Measurements from ENCODE around the gene RGS6. TPM values are rescaled to one million over a fixed set of nuclear protein-coding genes. Genes with fewer than 3 reads are reported as not detected.
A peak's percentile ranks its signal among the peaks of the same experiment; 100 is the strongest.

The RGS6 gene
- total RNA-seq, 1 experiment from 2014 or later, result not detected

DNA sequence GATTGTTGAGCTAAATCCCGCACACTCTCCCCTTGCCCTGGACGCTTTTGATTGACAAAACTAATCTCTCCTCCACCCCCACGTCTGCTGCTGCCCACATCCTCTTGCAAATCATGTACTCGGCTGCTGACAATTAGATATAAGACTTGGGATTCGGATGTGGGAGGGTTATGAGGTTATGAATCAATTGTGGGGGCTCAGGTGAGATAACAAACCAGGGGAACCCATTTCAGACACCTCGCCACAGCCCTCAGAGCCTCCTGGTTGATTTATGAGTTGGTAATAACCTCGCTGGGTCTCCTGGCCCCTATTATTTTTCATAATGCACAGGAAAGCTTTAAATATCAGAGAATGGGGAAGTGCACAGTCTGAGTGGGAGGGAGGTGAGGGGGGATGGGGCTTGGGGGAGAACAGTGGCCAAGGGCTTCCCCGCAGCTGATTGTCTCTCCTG, 511.8 kb downstream of the RGS6 start:
- BruUV-seq (replicated peaks), result no TSS peak

GRCh38 chr14:72444701-72445100, 512.5 kb downstream of the RGS6 start:
- Histone ChIP-seq H3K27me3 (ENCODE audit: low read length) (peaks cover 40% of the 10 kb centered on the region), H3K4me1 (ENCODE audit: insufficient read depth, low read length) (peaks cover 9% of the 10 kb centered on the region; the same call in 1 of the 2 replicates), H3K36me3 (ENCODE audit: low read depth, low read length) (no peaks in the 10 kb centered on the region), H3K9ac (ENCODE audit: low read length) (no peak overlapping the region), H4K20me1 (ENCODE audit: low read length) (no peaks in the 10 kb centered on the region), H3F3A (ENCODE audit: low read length, unreplicated experiment) (no peaks in the 10 kb centered on the region), H3K9me3 (ENCODE audit: low read length) (no peaks in the 10 kb centered on the region), H3K4me2 (ENCODE audit: low read length) (peak overlapping the region; percentile 27; the same call in 1 of the 2 replicates), H3K4me3 (ENCODE audit: low read length) (no peak overlapping the region), H3K9me2 (replicated peaks; ENCODE audit: low read length) (no peaks in the 10 kb centered on the region), H2AFZ (ENCODE audit: low read length) (no peak overlapping the region), H3K27ac (ENCODE audit: low read length) (no peak overlapping the region), H3K79me2 (ENCODE audit: low read length) (no peaks in the 10 kb centered on the region)
- POLR2A ChIA-PET (ENCODE audit: unreplicated experiment), result no interaction called here
- CTCF ChIA-PET, result interaction anchor here (0.6 to 0.7 kb wide), 2 partner anchors 25 to 353 kb away, joined by 3 read pairs; no protein-coding TSS in a partner anchor
- intact Hi-C loops (cut with micrococcal nuclease), result no loop called here
- ATAC-seq (peak; percentile 82), DNase-seq (peak; percentile 95)
- TF ChIP-seq EZH2 (IDR thresholded peaks at IDR 0.05; ENCODE audit: low read length, unreplicated experiment), result no peak
- TF ChIP-seq, protein P1, sequence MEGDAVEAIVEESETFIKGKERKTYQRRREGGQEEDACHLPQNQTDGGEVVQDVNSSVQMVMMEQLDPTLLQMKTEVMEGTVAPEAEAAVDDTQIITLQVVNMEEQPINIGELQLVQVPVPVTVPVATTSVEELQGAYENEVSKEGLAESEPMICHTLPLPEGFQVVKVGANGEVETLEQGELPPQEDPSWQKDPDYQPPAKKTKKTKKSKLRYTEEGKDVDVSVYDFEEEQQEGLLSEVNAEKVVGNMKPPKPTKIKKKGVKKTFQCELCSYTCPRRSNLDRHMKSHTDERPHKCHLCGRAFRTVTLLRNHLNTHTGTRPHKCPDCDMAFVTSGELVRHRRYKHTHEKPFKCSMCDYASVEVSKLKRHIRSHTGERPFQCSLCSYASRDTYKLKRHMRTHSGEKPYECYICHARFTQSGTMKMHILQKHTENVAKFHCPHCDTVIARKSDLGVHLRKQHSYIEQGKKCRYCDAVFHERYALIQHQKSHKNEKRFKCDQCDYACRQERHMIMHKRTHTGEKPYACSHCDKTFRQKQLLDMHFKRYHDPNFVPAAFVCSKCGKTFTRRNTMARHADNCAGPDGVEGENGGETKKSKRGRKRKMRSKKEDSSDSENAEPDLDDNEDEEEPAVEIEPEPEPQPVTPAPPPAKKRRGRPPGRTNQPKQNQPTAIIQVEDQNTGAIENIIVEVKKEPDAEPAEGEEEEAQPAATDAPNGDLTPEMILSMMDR (conservative IDR thresholded peaks at IDR 0.05; ENCODE audit: low read depth, low read length), result no peak
- no peak for TF ChIP-seq EZH2phosphoT487 (IDR thresholded peaks at IDR 0.05; ENCODE audit: borderline replicate concordance, low read length)
- BruUV-seq (replicated peaks), result no TSS peak

More for the DNA sequence above, 511.8 kb downstream of the RGS6 start:
- ChIA-PET POLR2A (ENCODE audit: unreplicated experiment) (no interaction called here), CTCF (interaction anchor here (0.6 kb wide), 1 partner anchor 353 kb away, joined by 3 read pairs; no protein-coding TSS in a partner anchor)
- Histone ChIP-seq H3K9me3 (ENCODE audit: low read length) (no peaks in the 10 kb centered on the region), H3K27me3 (ENCODE audit: low read length) (peaks cover 40% of the 10 kb centered on the region), H3K9ac (ENCODE audit: low read length) (no peak overlapping the region), H3K36me3 (ENCODE audit: low read depth, low read length) (no peaks in the 10 kb centered on the region), H3K4me1 (ENCODE audit: insufficient read depth, low read length) (peaks cover 9% of the 10 kb centered on the region; the same call in 1 of the 2 replicates), H3K79me2 (ENCODE audit: low read length) (no peaks in the 10 kb centered on the region), H3K4me2 (ENCODE audit: low read length) (no peak overlapping the region), H3F3A (ENCODE audit: low read length, unreplicated experiment) (no peaks in the 10 kb centered on the region), H3K9me2 (replicated peaks; ENCODE audit: low read length) (no peaks in the 10 kb centered on the region), H3K27ac (ENCODE audit: low read length) (no peak overlapping the region), H4K20me1 (ENCODE audit: low read length) (no peaks in the 10 kb centered on the region), H2AFZ (ENCODE audit: low read length) (no peak overlapping the region), H3K4me3 (ENCODE audit: low read length) (no peak overlapping the region)
- DNase-seq, result no peak
- no peak for ATAC-seq
- intact Hi-C loops (cut with micrococcal nuclease), result no loop called here
- TF ChIP-seq EZH2 (IDR thresholded peaks at IDR 0.05; ENCODE audit: low read length, unreplicated experiment) (no peak), EZH2phosphoT487 (IDR thresholded peaks at IDR 0.05; ENCODE audit: borderline replicate concordance, low read length) (no peak)
- TF ChIP-seq, protein P1 (conservative IDR thresholded peaks at IDR 0.05; ENCODE audit: low read depth, low read length), result no peak

- ChIA-PET POLR2A (ENCODE audit: unreplicated experiment) (no interaction called here), CTCF (no interaction called here)
- Histone ChIP-seq H3K4me1 (ENCODE audit: insufficient read depth, low read length) (peaks cover 9% of the 10 kb centered on the region; the same call in 1 of the 2 replicates), H3K36me3 (ENCODE audit: low read depth, low read length) (no peaks in the 10 kb centered on the region), H3K27me3 (ENCODE audit: low read length) (peaks cover 42% of the 10 kb centered on the region), H3K9me3 (ENCODE audit: low read length) (no peaks in the 10 kb centered on the region), H2AFZ (ENCODE audit: low read length) (no peak overlapping the region), H3K4me3 (ENCODE audit: low read length) (no peak overlapping the region), H3K9ac (ENCODE audit: low read length) (no peak overlapping the region), H3F3A (ENCODE audit: low read length, unreplicated experiment) (no peaks in the 10 kb centered on the region), H3K9me2 (replicated peaks; ENCODE audit: low read length) (no peaks in the 10 kb centered on the region), H3K79me2 (ENCODE audit: low read length) (no peaks in the 10 kb centered on the region), H4K20me1 (ENCODE audit: low read length) (no peaks in the 10 kb centered on the region), H3K27ac (ENCODE audit: low read length) (no peak overlapping the region), H3K4me2 (ENCODE audit: low read length) (no peak overlapping the region)
- no peak for ATAC-seq
- no TSS peak for BruUV-seq (replicated peaks)
- TF ChIP-seq EZH2 (IDR thresholded peaks at IDR 0.05; ENCODE audit: low read length, unreplicated experiment), result no peak
- no peak for TF ChIP-seq EZH2phosphoT487 (IDR thresholded peaks at IDR 0.05; ENCODE audit: borderline replicate concordance, low read length)
- TF ChIP-seq, protein P1 (conservative IDR thresholded peaks at IDR 0.05; ENCODE audit: low read depth, low read length), result no peak
- DNase-seq, result no peak
- intact Hi-C loops (cut with micrococcal nuclease), result no loop called here
Measured at GRCh38 chr14:72448212-72448611, 516.0 kb downstream of the RGS6 start.
